Ovary (tissue), 9 donors: ENCODE results near the gene PLXNB3. TPM values are rescaled to one million over a fixed set of nuclear protein-coding genes. Genes with fewer than 3 reads are reported as not detected.

Experiments
- DNase-seq, 5 donors: peaks; one replicate each; pipeline ENCODE4 v3.0.0-alpha.2; 2019 to 2020
- H3K27ac ChIP-seq, 2 donors: fragments of 200-600 bp; one replicate each; pipeline versions ENCODE4 v1.5.1 to v1.8.0; 2019 to 2022
- H3K27me3 ChIP-seq: fragments of 200-600 bp; one replicate; pipeline ENCODE4 v1.8.0; 2022
- H3K36me3 ChIP-seq: fragments of 200-600 bp; sonication (generic); one replicate; pipeline ENCODE4 v1.5.1; 2019
- H3K4me1 ChIP-seq: one replicate; pipeline ENCODE4 v1.8.1; 2013; ENCODE audit warnings: mild to moderate bottlenecking, moderate library complexity; ENCODE audit not compliant: insufficient read depth
- H3K4me3 ChIP-seq: fragments of 200-600 bp; sonication (generic); one replicate; pipeline ENCODE4 v1.5.1; 2017
- H3K9me3 ChIP-seq, 2 donors: fragments of 200-600 bp in 1 of 2; sonication (generic) in 1 of 2; one replicate each; pipeline versions ENCODE4 v1.5.1 to v1.8.1; 2013 to 2019; ENCODE audit warnings: mild to moderate bottlenecking in 1 of 2, moderate library complexity in 1 of 2
- CTCF ChIP-seq, 3 donors: fragments of 450-650 bp in 2 of 3; fragments of 200-600 bp in 1 of 3; IDR thresholded peaks; one replicate each; pipeline versions ENCODE4 v1.5.1 to v1.8.0; 2016 to 2022; ENCODE audit warnings: antibody characterized with exemption in 3 of 3, mild to moderate bottlenecking in 1 of 3
- EP300 ChIP-seq: sonication (generic); formaldehyde crosslinking; IDR thresholded peaks from one replicate; pipeline ENCODE4 v1.6.1; 2017; ENCODE audit warnings: antibody characterized with exemption
- POLR2A ChIP-seq: fragments of 450-650 bp; IDR thresholded peaks from one replicate; pipeline ENCODE4 v1.6.1; 2017; ENCODE audit warnings: antibody characterized with exemption, mild to moderate bottlenecking, moderate library complexity
- WGBS, 3 donors: extraction: QIAGEN DNeasy Blood & Tissue Kit in 1 of 3; methylation state at CpG; one replicate each; pipeline versions ENCODE4 v1.1.5 to v1.1.7; 2013 to 2017; 5-methylcytosine and 5-hydroxymethylcytosine counted together
- intact Hi-C, 4 donors: fragments of 100-400 bp; cut with DNase I; formaldehyde crosslinking; loops; one replicate each; pipeline versions ENCODE4 v1.11.0 to v1.15.1; 2022 to 2023
- polyA plus RNA-seq, 2 donors: library from polyadenylated mRNA; stranded (reverse); fragments of 200-250 nt in 1 of 2; fragments of 350-450 nt in 1 of 2; fragmentation: Illumina TruSeq in 1 of 2; extraction: RNeasy Lipid Tissue Mini Kit (QIAGEN cat#74804) in 1 of 2; gene quantifications; one replicate each; pipeline ENCODE4 v1.2.3, GENCODE V29; 2013 to 2014
- total RNA-seq, 7 donors: library from RNA; depleted of rRNA in 2 of 7; stranded (reverse); fragments of >200 nt in 2 of 7; fragmentation: NEBNext Ultra II Directional in 3 of 7; extraction: Animal tissue kit (Norgen Biotek cat#: 25700) in 3 of 7; gene quantifications; one replicate each; pipeline versions ENCODE4 v1.1.0 to v1.2.4, GENCODE V29; 2016 to 2023
- donor health status: DM: no; HTN: no; CAD: no; lungs with moderate emphysema.
- donor health status: DM: no; HTN: no; CAD: no.
- donor health status: Bipolar disorder and iron deficiency.
- donor health status: DM: yes; HTN: yes; CAD: no.
- donor health status: DM: no; HTN: no; CAD: no.
- donor health status: DM: yes; HTN: yes; CAD: no.

PLXNB3 gene
- total and polyA plus RNA-seq, 9 donors = 0.46 to 5.0 (median 0.95) TPM

- DNase-seq = peak in 1 of 5 donors; percentile 18
- Histone ChIP-seq H3K4me3 (peak overlapping the region; percentile 27), H3K9me3 (no peaks in the 10 kb centered on the region)
Measured at GRCh38 chrX:153764786-153765137, 713 bp downstream of the PLXNB3 start.

GRCh38 chrX:153765138-153766079, 1.4 kb downstream of the PLXNB3 start:
- peak in 4 of 5 donors; percentile 25 to 66 (median 31) for DNase-seq
- TF ChIP-seq POLR2A (no peak), EP300 (no peak), CTCF (IDR thresholded peaks at IDR 0.05) (no peak)
- Histone ChIP-seq H3K4me1 (no peaks in the 10 kb centered on the region), H3K27me3 (no peaks in the 10 kb centered on the region), H3K27ac (no peak overlapping the region), H3K9me3 (no peaks in the 10 kb centered on the region), H3K36me3 (no peaks in the 10 kb centered on the region), H3K4me3 (peak overlapping the region; percentile 27)
- intact Hi-C loops = loop anchor here (2.0 to 5.0 kb wide), 4 partner anchors 187 to 292 kb away; no protein-coding TSS in a partner anchor
- WGBS, 3 donors = 63 to 80% (median 79%) methylated on average over 24 to 27 of the region's 27 CpGs

More at GRCh38 chrX:153764786-153765137, 713 bp downstream of the PLXNB3 start:
- Histone ChIP-seq H3K4me1 (no peaks in the 10 kb centered on the region), H3K27ac (no peak overlapping the region), H3K36me3 (no peaks in the 10 kb centered on the region), H3K27me3 (no peaks in the 10 kb centered on the region)
- no peak for TF ChIP-seq CTCF (IDR thresholded peaks at IDR 0.05)
- TF ChIP-seq POLR2A = no peak
- 82 to 91% (median 88%) methylated on average over 5 to 7 of the region's 7 CpGs for whole genome bisulfite sequencing, 3 donors
- intact Hi-C loops = loop anchor here (2.0 to 5.0 kb wide), 4 partner anchors 188 to 293 kb away; no protein-coding TSS in a partner anchor

GRCh38 chrX:153766098-153766817, 2.2 kb downstream of the PLXNB3 start:
- Histone ChIP-seq H3K4me3 (no peak overlapping the region), H3K9me3 (no peaks in the 10 kb centered on the region), H3K27ac (no peak overlapping the region), H3K36me3 (no peaks in the 10 kb centered on the region), H3K27me3 (no peaks in the 10 kb centered on the region), H3K4me1 (no peaks in the 10 kb centered on the region)
- WGBS, 3 donors = 58 to 64% (median 60%) methylated on average over 21 of the region's 21 CpGs
- peak in 4 of 5 donors; percentile 28 to 53 (median 40) for DNase-seq
- TF ChIP-seq EP300 (no peak), CTCF (IDR thresholded peaks at IDR 0.05) (no peak), POLR2A (no peak)
- intact Hi-C loops = loop anchor here in 3 of 4 donors (5.0 kb wide), 3 partner anchors 186 to 291 kb away; no protein-coding TSS in a partner anchor

- no peak overlapping the region for H3K4me3 ChIP-seq
- no peaks in the 10 kb centered on the region for H3K9me3 ChIP-seq
- peak in 4 of 5 donors; percentile 8 to 38 (median 23) for DNase-seq
- H3K36me3 ChIP-seq = no peaks in the 10 kb centered on the region
- no peaks in the 10 kb centered on the region for H3K4me1 ChIP-seq
- 82 to 92% (median 91%) methylated on average over 55 to 56 of the region's 56 CpGs for WGBS, 3 donors
- H3K27me3 ChIP-seq = no peaks in the 10 kb centered on the region
- intact Hi-C loops = loop anchor here in 3 of 4 donors (5.0 kb wide), 3 partner anchors 185 to 290 kb away; no protein-coding TSS in a partner anchor
- H3K27ac ChIP-seq = no peak overlapping the region
- TF ChIP-seq EP300 (no peak), CTCF (IDR thresholded peaks at IDR 0.05) (no peak), POLR2A (no peak)
Measured at GRCh38 chrX:153766871-153767673, 3.0 kb downstream of the PLXNB3 start.
